Measurements from ENCODE around the gene FAAP100. TPM values are rescaled to one million over a fixed set of nuclear protein-coding genes. Genes with fewer than 3 reads are reported as not detected.
A peak's percentile ranks its signal among the peaks of the same experiment; 100 is the strongest.

Gene FAAP100
- total RNA-seq, 1 experiment from 2014 or later, result 34.0 TPM

DNA sequence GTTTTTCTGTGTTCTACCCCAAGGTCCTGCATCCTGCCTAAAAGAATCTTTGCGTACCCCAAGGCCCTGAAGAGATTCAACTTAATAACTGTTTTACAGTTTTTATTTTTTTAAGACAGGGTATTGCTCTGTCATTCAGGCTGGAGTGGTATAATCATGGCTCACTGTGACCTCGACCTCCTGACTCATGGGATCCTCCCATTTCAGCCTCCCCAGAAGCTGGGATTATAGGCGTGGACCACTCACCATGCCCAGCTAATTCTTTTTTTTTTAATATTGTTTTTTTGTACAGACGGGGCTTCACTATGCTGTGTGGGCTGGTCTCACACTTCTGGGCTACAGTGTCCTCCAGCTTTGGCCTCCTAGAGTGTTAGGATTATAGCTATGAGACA, 9.3 kb upstream of the FAAP100 start:
- DNase-seq (ENCODE audit: low read depth, low spot score), result no peak
- in situ Hi-C loops (cut with HindIII; ENCODE audit: low pct_unique_long_range_greater_than_20kb, low sequenced_read_pairs), result no loop called here

DNA sequence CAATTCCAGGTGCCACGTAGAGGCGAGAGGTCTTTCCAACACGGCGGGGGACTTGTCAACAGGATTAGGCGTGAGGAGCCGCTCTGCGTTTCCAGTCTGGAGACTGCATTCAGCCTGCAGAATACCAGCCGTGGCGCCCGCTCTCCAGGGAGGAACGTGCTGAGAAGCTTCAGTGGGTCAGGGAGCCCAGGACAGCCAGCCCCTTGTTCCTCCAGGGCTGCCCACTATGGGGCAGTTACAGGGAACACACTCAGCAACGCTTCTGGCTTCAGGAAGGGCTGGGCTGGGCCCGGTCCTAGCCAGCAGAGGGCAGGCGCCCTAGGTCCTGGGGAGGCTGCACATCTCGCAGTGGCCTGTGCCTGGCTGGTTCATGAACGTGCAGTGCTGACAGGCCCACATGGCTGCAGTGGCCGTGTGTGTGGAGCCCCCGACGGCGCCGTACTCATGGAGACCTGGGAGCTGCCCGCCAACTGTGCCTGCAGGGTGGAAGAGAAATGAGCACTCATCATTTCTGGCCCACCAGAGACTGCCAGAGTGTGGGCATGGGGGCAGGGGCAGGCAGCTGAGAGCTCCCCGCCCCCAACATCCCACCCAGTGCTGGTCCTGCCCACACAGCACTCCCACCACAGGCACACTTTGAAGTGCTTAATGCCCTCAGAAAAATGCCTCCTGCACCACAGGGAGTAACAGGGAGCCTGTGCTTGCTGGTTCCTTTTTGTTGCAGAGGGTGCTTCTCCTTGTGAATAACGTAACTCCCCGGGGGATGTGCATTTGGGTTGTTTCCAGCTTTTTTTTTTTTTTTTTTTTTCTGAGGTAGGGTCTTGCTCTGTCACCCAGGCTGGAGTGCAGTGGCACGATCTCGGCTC, 7.0 kb upstream of the FAAP100 start:
- peak; percentile 79 for DNase-seq (ENCODE audit: low read depth, low spot score)
- in situ Hi-C loops (cut with HindIII; ENCODE audit: low pct_unique_long_range_greater_than_20kb, low sequenced_read_pairs), result no loop called here

DNA sequence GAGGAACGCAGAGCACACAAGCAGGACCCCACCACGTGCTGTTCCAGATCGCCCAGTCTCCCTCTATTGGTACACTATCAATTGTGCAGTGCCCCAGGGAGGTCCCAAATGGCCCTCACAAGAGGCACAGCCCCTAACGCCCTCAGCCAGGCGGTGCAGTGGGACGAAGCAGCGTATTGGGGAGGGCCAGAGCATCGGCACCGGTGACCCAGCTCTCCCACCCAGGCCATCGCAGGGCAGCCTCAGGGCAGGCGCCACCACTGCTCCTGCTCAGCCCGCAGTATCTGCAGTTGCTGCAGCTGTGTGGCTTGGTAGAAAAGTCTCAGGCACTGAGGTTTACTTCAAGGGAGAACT, 5.9 kb upstream of the FAAP100 start:
- in situ Hi-C loops (cut with HindIII; ENCODE audit: low pct_unique_long_range_greater_than_20kb, low sequenced_read_pairs), result no loop called here
- DNase-seq (ENCODE audit: low read depth, low spot score), result no peak

DNA sequence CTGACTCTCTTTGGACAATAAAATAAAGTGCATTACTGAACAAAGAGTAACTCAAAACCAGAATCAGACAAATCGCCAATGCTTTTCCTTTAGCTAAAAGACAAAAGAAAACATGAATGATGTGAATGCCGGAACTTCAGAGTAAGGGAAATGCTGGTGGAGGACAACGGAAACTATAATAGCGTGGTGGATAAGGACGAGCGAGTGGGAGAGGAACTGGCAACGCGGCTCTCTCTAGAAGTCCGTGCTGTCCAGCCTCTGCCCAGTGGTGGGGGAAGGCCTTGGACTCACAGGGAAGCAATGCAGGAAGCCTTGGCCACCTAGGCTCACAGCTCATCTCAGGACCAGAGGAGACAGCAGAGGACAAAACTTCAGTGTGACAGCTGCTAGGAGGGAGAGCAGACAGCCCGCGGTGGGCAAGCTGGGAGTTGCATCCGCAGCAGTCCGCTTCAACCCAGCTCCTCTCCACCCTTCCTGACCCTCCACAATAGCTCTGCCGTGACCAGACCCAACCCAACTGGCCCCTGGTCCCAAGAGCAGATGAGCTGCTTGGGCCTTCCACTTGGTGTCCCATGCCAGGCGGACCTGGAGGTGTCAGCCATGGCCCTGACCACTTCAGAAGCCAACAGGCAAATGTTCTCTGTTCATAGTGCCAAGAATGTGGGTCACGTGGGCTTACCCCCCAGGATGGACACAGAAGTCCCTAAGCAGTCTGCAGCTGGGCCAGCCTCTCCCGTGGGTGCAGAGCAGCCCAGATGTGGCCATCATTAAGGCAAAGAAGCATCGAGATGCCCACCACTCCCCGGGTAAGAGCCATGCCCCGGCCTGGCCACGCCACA, 5.3 kb upstream of the FAAP100 start:
- in situ Hi-C loops (cut with HindIII; ENCODE audit: low pct_unique_long_range_greater_than_20kb, low sequenced_read_pairs), result no loop called here
- no peak for DNase-seq (ENCODE audit: low read depth, low spot score)

DNA sequence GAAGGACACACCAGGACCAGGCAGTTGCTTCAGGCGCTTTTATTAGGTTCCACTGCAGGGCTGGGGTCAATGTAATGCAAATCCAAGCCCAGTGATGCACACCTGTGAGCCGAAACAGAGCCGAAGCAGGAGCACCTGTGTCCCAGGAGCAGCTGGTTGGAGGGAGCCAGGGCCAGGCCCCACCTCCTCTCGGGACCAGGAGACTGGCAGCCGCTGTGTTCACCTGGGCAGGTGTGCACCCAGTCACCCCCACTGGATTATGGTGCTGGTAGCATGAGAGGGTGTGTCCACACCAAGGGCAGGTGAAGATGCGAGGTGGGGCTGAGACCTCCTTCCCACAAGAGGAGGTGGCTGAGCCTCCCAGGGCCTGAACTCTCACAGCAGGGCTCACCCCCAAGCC, 4.7 kb upstream of the FAAP100 start:
- DNase-seq (ENCODE audit: low read depth, low spot score), result no peak
- in situ Hi-C loops (cut with HindIII; ENCODE audit: low pct_unique_long_range_greater_than_20kb, low sequenced_read_pairs), result no loop called here

DNA sequence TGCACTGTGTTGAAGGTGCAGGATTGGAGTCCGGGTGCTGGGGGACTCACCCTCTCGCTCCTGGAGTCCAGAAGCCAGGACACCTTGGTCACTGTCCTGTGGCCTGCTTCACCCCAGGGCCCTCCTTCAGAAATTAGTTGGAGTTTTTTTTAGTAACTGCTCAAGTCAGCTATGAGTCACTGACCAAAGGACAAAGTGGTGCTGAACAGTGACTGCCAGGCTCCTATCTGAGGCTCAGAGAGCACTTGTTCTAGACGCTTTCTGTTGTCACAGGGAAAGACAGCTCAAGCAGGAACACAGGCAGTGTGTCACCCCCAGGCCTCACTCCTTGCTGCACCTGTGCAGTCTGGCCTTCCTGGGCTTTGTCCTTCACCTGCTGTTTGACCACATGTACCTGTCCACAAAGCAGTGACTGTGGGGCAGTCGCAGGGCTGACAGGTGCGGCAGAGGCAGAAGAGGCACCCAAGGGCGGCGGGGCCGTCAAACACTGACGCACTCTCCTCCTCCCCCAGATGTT, 4.1 kb upstream of the FAAP100 start:
- no peak for DNase-seq (ENCODE audit: low read depth, low spot score)
- in situ Hi-C loops (cut with HindIII; ENCODE audit: low pct_unique_long_range_greater_than_20kb, low sequenced_read_pairs), result no loop called here

DNA sequence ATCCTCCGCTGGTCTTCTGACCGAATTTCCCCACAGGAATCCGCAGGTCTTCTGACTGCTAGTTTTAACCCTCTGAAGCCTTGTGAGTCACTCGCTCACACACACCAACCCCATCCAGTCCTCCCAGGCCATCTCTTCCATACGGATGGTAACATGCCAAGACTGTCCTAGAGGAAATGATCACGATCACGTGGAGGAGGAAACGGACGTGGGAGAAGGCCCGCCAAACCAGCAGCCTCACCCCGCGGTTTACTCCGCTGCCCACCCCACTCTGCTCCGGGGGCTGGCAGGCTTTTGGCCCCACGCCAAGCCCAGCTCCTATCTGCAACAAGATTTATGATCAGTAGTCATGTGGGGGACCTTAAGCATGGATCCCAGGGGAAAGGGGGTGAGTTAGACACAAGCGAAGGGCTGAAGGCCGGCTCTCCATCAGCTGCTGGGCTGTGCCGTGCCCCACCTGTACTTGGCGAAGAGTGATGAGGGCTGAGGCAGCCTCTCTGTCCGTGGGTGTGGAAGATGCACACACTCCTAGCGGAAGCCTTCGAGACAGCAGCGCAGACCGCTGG, 1.5 kb upstream of the FAAP100 start:
- in situ Hi-C loops (cut with HindIII; ENCODE audit: low pct_unique_long_range_greater_than_20kb, low sequenced_read_pairs), result no loop called here
- DNase-seq (ENCODE audit: low read depth, low spot score), result peak; percentile 96

DNA sequence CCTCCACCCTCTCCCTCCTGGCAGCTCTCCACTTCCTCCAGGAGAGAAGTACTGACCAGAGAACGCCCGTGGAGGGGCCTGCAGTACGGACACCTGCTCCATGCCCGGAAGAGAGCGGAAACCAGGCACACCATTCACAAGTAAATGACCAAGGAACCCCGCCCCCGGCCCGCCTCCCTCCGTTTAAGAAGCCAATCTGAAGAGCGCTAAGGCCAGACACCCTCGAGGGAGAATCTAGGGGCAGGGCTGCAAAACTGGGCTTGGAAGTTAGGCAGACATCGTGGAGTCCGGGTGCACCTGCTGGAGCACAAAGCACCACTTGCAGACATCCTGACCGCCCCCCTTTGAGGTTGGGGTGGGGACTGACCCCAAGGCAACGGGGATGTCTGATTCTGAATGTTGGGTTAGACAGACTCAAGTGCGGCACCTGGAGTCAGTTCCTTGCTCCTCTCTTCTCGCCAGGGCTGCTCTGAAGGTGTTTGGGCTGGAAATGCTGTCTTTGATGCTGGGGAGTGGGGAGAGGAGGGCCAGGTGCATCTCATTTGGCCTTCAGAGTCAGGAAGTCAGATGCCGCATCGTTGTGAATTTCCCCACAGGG, 964 bp upstream of the FAAP100 start:
- in situ Hi-C loops (cut with HindIII; ENCODE audit: low pct_unique_long_range_greater_than_20kb, low sequenced_read_pairs), result no loop called here

DNA sequence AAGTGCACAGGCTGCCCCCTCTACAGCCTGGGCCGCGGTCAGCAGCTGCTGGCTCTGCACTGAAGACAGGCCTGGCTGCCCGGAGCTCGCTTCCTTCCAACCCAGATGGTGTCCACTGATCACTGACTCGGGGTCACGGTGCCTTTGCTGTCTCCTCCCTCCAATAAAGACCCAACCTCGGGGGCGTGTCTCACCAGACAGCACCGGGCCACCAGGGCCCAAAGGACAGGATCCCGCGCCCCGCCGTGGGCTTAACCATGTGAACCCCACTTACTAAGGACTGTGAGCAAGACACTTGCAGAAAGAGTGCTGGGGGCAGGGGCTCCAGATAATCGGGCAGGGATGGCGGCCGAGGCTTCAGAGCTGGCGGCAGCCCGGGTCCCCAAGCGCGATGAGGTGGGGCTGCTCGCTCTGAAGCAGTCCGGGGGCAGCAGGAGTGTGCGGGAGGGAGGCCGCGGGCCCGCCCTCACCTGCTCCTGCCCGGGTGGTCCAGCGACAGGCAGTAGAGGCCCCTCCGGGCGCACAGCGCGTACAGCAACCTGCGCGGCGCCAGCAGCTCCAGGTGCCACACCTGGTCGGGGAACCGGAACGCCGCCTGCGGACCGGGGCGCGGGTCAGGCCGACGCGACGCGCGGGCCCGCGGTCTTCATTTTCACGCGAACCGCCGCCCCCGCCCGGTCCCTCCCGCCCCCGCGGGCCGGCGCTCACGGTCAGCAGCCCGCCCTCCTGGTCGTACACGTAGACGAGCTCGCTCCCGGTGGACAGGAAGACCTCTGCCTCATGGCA, 502 bp downstream of the FAAP100 start:
- in situ Hi-C loops (cut with HindIII; ENCODE audit: low pct_unique_long_range_greater_than_20kb, low sequenced_read_pairs), result no loop called here
- peak; percentile 48 for DNase-seq (ENCODE audit: low read depth, low spot score)

More for the DNA sequence above, 964 bp upstream of the FAAP100 start:
- peak; percentile 98 for DNase-seq (ENCODE audit: low read depth, low spot score)

DNA sequence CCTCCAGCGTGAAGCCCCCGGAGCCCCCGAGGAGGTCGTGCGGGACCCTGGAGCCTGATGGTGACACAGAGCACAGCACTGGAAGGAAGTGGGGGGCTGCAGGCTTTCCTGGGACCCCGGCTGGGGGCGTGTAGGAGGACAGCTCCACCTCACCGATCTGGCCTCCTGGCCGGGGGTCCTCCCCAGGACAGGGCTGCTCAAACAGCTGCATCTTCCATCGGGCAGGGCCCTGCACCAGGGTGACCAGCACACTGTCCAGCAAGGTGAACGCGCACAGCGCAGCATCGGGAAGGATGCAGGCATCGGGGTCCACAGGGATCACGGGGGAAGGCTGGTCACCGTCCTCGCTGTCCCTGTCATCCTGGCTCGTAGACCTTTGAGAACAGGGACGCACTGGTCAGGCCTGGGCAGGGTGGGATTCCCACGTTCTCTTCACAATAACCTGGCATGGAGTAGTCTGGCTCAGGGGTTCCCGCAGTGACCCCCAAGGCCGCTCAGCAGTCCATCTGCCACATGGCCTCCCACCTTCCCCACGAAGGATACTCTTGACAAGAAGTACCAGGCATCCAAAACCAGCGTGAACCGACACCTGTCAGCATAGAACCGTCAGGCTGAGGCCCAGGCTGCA, 1.2 kb downstream of the FAAP100 start:
- DNase-seq (ENCODE audit: low read depth, low spot score), result no peak
- in situ Hi-C loops (cut with HindIII; ENCODE audit: low pct_unique_long_range_greater_than_20kb, low sequenced_read_pairs), result no loop called here

DNA sequence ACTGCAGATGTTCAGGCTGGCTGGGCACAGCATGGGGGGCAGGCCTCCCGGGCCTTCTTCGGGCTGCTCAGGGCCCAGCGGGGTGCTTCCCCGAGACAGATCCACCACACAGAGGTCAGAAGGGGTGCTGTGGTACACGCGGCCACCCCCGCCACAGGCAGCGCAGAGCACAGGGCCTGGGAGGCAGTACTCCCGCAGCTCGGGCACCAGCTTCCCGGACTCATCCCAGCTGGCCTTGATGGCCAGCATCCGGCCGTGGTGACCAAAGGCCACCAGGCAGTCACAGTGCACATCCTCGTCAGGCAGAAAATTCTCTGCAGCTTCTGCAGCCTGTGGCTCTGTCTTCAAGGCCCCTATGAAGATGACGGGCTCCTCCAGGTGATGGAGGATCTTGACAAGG, 1.9 kb downstream of the FAAP100 start:
- in situ Hi-C loops (cut with HindIII; ENCODE audit: low pct_unique_long_range_greater_than_20kb, low sequenced_read_pairs), result no loop called here
- no peak for DNase-seq (ENCODE audit: low read depth, low spot score)

DNA sequence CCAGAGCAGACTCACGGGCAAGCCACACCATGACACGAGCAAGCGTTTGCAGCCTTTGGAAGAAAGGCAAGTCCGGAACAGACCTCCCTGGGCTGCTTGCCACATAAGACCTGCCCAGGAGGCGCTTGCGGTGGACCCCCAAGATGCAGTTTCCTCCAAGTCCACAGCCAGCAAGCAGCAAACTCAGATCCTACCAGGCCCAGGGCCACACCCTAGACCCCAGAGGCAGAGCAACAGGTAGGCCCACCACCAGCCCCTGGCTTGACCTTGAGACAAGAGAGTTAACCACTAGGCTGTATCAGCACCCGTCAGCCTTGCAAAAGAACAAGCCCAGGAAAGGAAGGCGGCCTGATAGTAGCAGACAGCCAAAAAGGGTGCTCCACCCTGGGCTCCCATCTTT, 2.3 kb downstream of the FAAP100 start:
- in situ Hi-C loops (cut with HindIII; ENCODE audit: low pct_unique_long_range_greater_than_20kb, low sequenced_read_pairs), result no loop called here
- DNase-seq (ENCODE audit: low read depth, low spot score), result no peak

DNA sequence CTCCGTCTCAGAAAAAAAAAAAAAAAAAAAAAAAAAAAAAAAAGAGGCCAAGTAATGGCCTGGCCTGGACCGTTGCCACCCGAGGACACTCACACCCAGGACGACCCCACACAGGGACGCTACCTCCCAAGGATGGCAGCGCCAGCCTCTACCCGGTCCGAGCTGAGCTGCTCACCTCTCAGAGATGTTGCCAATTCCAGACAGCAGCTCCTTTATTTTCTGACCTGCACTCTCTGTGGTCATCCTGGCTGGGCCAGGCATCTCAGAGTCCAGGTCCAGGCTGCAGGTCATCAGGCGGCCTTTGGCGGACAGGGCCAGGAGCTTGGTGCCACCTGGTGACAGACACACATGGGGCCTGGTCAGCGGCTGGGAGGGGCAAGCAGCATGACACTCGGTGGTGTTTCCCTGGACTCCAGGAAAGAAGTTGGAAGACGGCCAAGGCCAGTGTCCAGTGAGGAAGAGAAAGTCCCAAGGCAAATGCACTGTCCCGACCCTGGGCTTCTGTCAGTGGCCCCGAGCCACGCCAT, 3.1 kb downstream of the FAAP100 start:
- in situ Hi-C loops (cut with HindIII; ENCODE audit: low pct_unique_long_range_greater_than_20kb, low sequenced_read_pairs), result no loop called here
- DNase-seq (ENCODE audit: low read depth, low spot score), result no peak

DNA sequence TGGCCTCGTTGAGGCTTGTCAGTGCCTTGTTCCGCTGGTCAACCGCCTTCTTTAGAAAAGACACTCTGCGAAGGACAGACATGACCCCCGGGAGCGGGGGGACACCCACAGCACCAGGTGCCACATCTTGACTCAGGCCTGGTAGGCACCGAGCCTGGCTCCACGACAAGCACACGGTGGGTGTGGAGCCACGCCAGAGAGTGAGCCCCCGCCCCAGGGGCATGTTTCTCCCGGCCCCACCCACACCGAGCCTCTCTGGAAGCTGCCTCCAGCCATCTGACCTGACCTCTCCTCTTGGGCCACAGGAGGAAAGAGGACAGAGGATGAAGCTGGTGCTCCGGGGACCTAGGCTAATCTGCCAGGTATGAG, 4.6 kb downstream of the FAAP100 start:
- in situ Hi-C loops (cut with HindIII; ENCODE audit: low pct_unique_long_range_greater_than_20kb, low sequenced_read_pairs), result no loop called here
- no peak for DNase-seq (ENCODE audit: low read depth, low spot score)

DNA sequence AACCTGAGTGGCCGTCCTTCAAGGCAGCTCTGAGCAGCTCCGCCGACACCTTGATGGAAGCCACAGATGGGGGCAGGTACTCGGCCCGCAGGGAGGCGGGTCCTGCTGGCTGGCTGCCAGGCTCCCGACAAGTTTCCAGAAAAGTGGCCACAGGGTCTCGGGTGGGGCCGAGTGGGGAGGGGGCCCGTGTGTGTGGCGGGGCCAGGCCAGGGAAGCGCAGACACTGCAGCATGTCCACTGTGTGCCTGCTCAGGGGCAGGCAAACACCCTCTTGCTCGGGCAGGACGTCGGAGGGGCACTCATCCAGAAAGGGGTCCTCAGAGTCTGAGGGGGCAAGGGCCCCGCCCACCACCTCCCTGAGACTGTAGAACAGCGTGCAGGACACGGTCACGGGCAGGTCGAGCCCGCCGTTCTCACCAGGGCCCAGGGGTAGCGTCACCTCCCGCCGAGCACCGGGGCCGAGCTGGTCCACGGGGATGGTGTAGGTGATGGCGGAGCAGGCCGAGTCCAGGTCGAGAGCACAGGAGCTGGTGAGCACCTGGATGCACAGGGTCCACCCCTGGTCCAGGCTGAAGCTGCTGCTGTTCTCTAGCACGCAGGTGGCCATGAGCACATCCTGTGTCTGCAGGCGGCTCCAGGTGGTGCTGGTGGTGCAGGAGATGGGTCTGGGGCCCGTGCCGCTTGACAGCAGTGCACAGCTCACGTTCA, 5.1 kb downstream of the FAAP100 start:
- DNase-seq (ENCODE audit: low read depth, low spot score), result no peak
- in situ Hi-C loops (cut with HindIII; ENCODE audit: low pct_unique_long_range_greater_than_20kb, low sequenced_read_pairs), result no loop called here

Measured in SK-MEL-5 (cell line).